GM21360 (cell line): ENCODE results near the gene ZNFX1.
"Not testable (repeated sequence)": the region's sequence is repeated elsewhere in the genome, so short reads cannot be mapped to it uniquely, and the experiment has no call there.

ENCODE experiments used
- ATAC-seq: cut with Tn5 transposase; IDR thresholded peaks from one replicate; pipeline ENCODE4 v1.9.1; 2021; ENCODE audit warnings: mild to moderate bottlenecking, moderate library complexity; ENCODE audit not compliant: unreplicated experiment

ZNFX1 gene

GRCh38 chr20:49216991-49217578, 60.8 kb downstream of the ZNFX1 start:
- no peak for ATAC-seq

DNA sequence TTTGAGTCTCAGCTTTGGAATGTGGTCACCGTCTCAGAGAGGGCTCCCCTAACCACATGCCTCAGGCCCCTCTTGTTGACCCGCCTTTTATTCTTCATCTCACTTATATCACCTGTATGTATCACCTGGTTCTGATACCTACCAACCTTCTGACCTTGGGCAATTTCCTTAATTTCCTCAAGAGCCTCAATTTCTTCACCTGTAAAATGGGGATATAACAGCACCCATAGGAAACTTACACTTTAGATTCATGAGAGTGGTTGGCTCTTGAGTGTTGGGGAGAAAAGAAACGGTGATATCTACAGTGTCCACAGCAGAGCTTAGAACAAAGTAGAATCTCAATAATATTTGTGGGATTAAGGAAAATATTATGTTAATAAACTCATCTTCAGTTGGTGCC, 62.6 kb downstream of the ZNFX1 start:
- ATAC-seq = no peak

- ATAC-seq = no peak
Observed at GRCh38 chr20:49214571-49214970, 63.3 kb downstream of the ZNFX1 start.

DNA sequence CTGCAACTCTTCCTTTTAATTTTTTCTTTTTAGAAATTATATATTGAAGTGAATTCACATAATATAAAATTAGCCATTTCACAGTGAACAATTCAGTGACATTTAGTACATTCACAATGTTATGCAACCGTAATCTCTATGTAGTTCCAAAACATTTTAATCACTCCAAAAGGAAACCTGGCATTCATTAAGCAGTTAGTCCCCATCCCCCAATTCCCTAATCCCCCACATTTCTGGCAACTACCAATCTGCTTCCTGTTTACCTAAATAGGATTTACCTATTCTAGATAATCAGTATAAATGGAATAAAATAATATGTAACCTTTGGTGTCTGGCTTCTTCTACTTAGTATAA, 67.1 kb downstream of the ZNFX1 start:
- ATAC-seq = no peak

GRCh38 chr20:49210101-49210756, 67.6 kb downstream of the ZNFX1 start:
- ATAC-seq = no peak

GRCh38 chr20:49207076-49207475, 70.8 kb downstream of the ZNFX1 start:
- no peak for ATAC-seq

GRCh38 chr20:49203746-49204145, 74.1 kb downstream of the ZNFX1 start:
- ATAC-seq = no peak

- ATAC-seq = no peak
Observed at GRCh38 chr20:49203011-49203410, 74.8 kb downstream of the ZNFX1 start.

- ATAC-seq = no peak
Observed at GRCh38 chr20:49199729-49200293, 78.0 kb downstream of the ZNFX1 start.

GRCh38 chr20:49192944-49193518, 84.8 kb downstream of the ZNFX1 start:
- ATAC-seq = not testable (repeated sequence)
